Suprapubic skin (tissue), 4 donors: ENCODE results near the gene MINK1. TPM values are rescaled to one million over a fixed set of nuclear protein-coding genes. Genes with fewer than 3 reads are reported as not detected.

Source experiments
- DNase-seq, 2 donors: peaks; one replicate each; pipeline ENCODE4 v3.0.0-alpha.2; 2019; ENCODE audit warnings: low spot score in 2 of 2
- H3K27ac ChIP-seq: fragments of 200-600 bp; sonication (generic); one replicate; pipeline ENCODE4 v1.5.1; 2019
- H3K27me3 ChIP-seq: fragments of 200-600 bp; sonication (generic); one replicate; pipeline ENCODE4 v1.5.1; 2019
- H3K36me3 ChIP-seq: fragments of 200-600 bp; sonication (generic); one replicate; pipeline ENCODE4 v1.5.1; 2019
- H3K4me1 ChIP-seq: fragments of 200-600 bp; sonication (generic); one replicate; pipeline ENCODE4 v1.5.1; 2019
- H3K4me3 ChIP-seq: fragments of 200-600 bp; sonication (generic); one replicate; pipeline ENCODE4 v1.5.1; 2019; ENCODE audit warnings: mild to moderate bottlenecking
- H3K9me3 ChIP-seq: fragments of 200-600 bp; sonication (generic); one replicate; pipeline ENCODE4 v1.5.1; 2019
- CTCF ChIP-seq, 2 donors: fragments of 200-600 bp in 1 of 2; fragments of 450-650 bp in 1 of 2; sonication (generic) in 1 of 2; IDR thresholded peaks; one replicate each; pipeline ENCODE4 v1.5.1; 2016 to 2019; ENCODE audit warnings: antibody characterized with exemption in 2 of 2, mild to moderate bottlenecking in 1 of 2, moderate library complexity in 1 of 2
- EP300 ChIP-seq: sonication (generic); formaldehyde crosslinking; IDR thresholded peaks from one replicate; pipeline ENCODE4 v1.6.1; 2017; ENCODE audit warnings: antibody characterized with exemption
- POLR2A ChIP-seq, 2 donors: fragments of 450-650 bp; IDR thresholded peaks; one replicate each; pipeline ENCODE4 v1.6.1; 2017; ENCODE audit warnings: antibody characterized with exemption in 2 of 2, mild to moderate bottlenecking in 2 of 2, moderate library complexity in 2 of 2
- POLR2AphosphoS5 ChIP-seq, 3 donors: sonication (generic); formaldehyde crosslinking; IDR thresholded peaks; one replicate each; pipeline ENCODE4 v1.6.1; 2017; ENCODE audit warnings: antibody characterized with exemption in 3 of 3
- WGBS: methylation state at CpG from one replicate; pipeline ENCODE4 v1.1.5; 2018; 5-methylcytosine and 5-hydroxymethylcytosine counted together
- total RNA-seq, 4 donors: library from RNA; depleted of rRNA; stranded (reverse); fragments of >200 nt; gene quantifications; one replicate each; pipeline ENCODE4 v1.1.0, GENCODE V29; 2016

MINK1 gene
- total RNA-seq, 4 donors from 2014 or later, result 141 to 352 (median 169) TPM

GRCh38 chr17:4893272-4893671 is 60.1 kb downstream of the MINK1 start:
- Histone ChIP-seq H3K27ac (no peak overlapping the region), H3K27me3 (no peaks in the 10 kb centered on the region), H3K9me3 (no peaks in the 10 kb centered on the region), H3K4me1 (peaks cover 3% of the 10 kb centered on the region), H3K36me3 (peaks cover 83% of the 10 kb centered on the region), H3K4me3 (no peak overlapping the region)
- DNase-seq, result no peak
- WGBS, result 92% methylated on average over 18 of the region's 18 CpGs
- no peak for TF ChIP-seq POLR2AphosphoS5 (IDR thresholded peaks at IDR 0.05)
- no peak for TF ChIP-seq POLR2A (IDR thresholded peaks at IDR 0.05)
- TF ChIP-seq EP300, result no peak
- no peak for TF ChIP-seq CTCF (IDR thresholded peaks at IDR 0.05)

- peaks cover 10% of the 10 kb centered on the region for H3K4me1 ChIP-seq
- no peaks in the 10 kb centered on the region for H3K9me3 ChIP-seq
- WGBS, result 88% methylated on average over 20 of the region's 31 CpGs
- no peak overlapping the region for H3K27ac ChIP-seq
- peaks cover 81% of the 10 kb centered on the region for H3K36me3 ChIP-seq
- no peaks in the 10 kb centered on the region for H3K27me3 ChIP-seq
- DNase-seq, result no peak
- TF ChIP-seq EP300, result no peak
- TF ChIP-seq POLR2AphosphoS5 (IDR thresholded peaks at IDR 0.05), result no peak
- TF ChIP-seq CTCF (IDR thresholded peaks at IDR 0.05), result no peak
- TF ChIP-seq POLR2A (IDR thresholded peaks at IDR 0.05), result no peak
- H3K4me3 ChIP-seq, result no peak overlapping the region
These were observed 60.8 kb downstream of the MINK1 start for GRCh38 chr17:4893721-4894560.

GRCh38 chr17:4895121-4895520 is 62.0 kb downstream of the MINK1 start:
- H3K9me3 ChIP-seq, result no peaks in the 10 kb centered on the region
- no peaks in the 10 kb centered on the region for H3K27me3 ChIP-seq
- no peak for TF ChIP-seq CTCF (IDR thresholded peaks at IDR 0.05)
- TF ChIP-seq POLR2A (IDR thresholded peaks at IDR 0.05), result no peak
- TF ChIP-seq POLR2AphosphoS5 (IDR thresholded peaks at IDR 0.05), result no peak
- no peak overlapping the region for H3K27ac ChIP-seq
- DNase-seq, result no peak
- 90% methylated on average over 13 of the region's 13 CpGs for WGBS
- peaks cover 22% of the 10 kb centered on the region for H3K4me1 ChIP-seq
- peaks cover 72% of the 10 kb centered on the region for H3K36me3 ChIP-seq
- H3K4me3 ChIP-seq, result no peak overlapping the region

GRCh38 chr17:4895657-4896331 is 62.7 kb downstream of the MINK1 start:
- H3K4me1 ChIP-seq, result peaks cover 28% of the 10 kb centered on the region
- WGBS, result 79% methylated on average over 27 of the region's 27 CpGs

More at GRCh38 chr17:4895657-4896331, 62.7 kb downstream of the MINK1 start:
- Histone ChIP-seq H3K27me3 (no peaks in the 10 kb centered on the region), H3K27ac (no peak overlapping the region), H3K36me3 (peaks cover 66% of the 10 kb centered on the region), H3K9me3 (no peaks in the 10 kb centered on the region), H3K4me3 (no peak overlapping the region)
- TF ChIP-seq CTCF (IDR thresholded peaks at IDR 0.05), result peak in 1 of 2 donors; percentile 12
- TF ChIP-seq EP300, result no peak
- no peak for DNase-seq
